ENCODE data around the gene PTBP1. TPM values are rescaled to one million over a fixed set of nuclear protein-coding genes. Genes with fewer than 3 reads are reported as not detected.

PTBP1 gene
- total RNA-seq, 3 donors from 2014 or later = 1,071 to 1,170 (median 1,104) TPM

GRCh38 chr19:807627-808422 is 10.6 kb downstream of the PTBP1 start:
- DNase-seq (no peak), ATAC-seq (no peak)
- Mint-ChIP-seq H3K4me3 (no peak overlapping the region), H3K4me1 (ENCODE audit: low read depth) (peaks cover 17% of the 10 kb centered on the region), H3K36me3 (ENCODE audit: insufficient read depth) (peaks cover 36% of the 10 kb centered on the region), H3K9me3 (no peaks in the 10 kb centered on the region), H3K27me3 (ENCODE audit: low read depth) (no peaks in the 10 kb centered on the region)

DNA sequence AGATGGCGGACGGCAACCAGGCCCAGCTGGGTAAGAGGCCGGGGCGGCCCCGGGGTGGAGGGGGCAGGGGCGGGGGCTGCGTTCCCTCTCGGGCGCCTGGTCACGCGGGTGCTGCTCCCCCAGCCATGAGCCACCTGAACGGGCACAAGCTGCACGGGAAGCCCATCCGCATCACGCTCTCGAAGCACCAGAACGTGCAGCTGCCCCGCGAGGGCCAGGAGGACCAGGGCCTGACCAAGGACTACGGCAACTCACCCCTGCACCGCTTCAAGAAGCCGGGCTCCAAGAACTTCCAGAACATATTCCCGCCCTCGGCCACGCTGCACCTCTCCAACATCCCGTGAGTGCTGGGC is 11.1 kb downstream of the PTBP1 start:
- Mint-ChIP-seq H3K4me1 (ENCODE audit: low read depth) (peaks cover 11% of the 10 kb centered on the region), H3K27me3 (ENCODE audit: low read depth) (no peaks in the 10 kb centered on the region), H3K36me3 (ENCODE audit: insufficient read depth) (peaks cover 33% of the 10 kb centered on the region), H3K4me3 (no peak overlapping the region), H3K9me3 (no peaks in the 10 kb centered on the region)
- ATAC-seq = no peak
- no peak for DNase-seq

GRCh38 chr19:810077-810855 is 13.0 kb downstream of the PTBP1 start:
- ATAC-seq = no peak
- no peak for DNase-seq
- no peaks in the 10 kb centered on the region for H3K9me3 Mint-ChIP-seq
- H3K4me3 Mint-ChIP-seq = no peak overlapping the region
- peaks cover 25% of the 10 kb centered on the region for H3K36me3 Mint-ChIP-seq (ENCODE audit: insufficient read depth)
- no peaks in the 10 kb centered on the region for H3K27me3 Mint-ChIP-seq (ENCODE audit: low read depth)
- H3K4me1 Mint-ChIP-seq (ENCODE audit: low read depth) = peaks cover 6% of the 10 kb centered on the region

GRCh38 chr19:810883-811489 is 13.7 kb downstream of the PTBP1 start:
- DNase-seq = no peak
- peaks cover 25% of the 10 kb centered on the region for H3K36me3 Mint-ChIP-seq (ENCODE audit: insufficient read depth)
- H3K27me3 Mint-ChIP-seq (ENCODE audit: low read depth) = no peaks in the 10 kb centered on the region
- no peak for ATAC-seq
- H3K4me1 Mint-ChIP-seq (ENCODE audit: low read depth) = peaks cover 6% of the 10 kb centered on the region
- no peaks in the 10 kb centered on the region for H3K9me3 Mint-ChIP-seq
- H3K4me3 Mint-ChIP-seq = no peak overlapping the region

- Mint-ChIP-seq H3K27me3 (ENCODE audit: low read depth) (no peaks in the 10 kb centered on the region), H3K36me3 (ENCODE audit: insufficient read depth) (peaks cover 27% of the 10 kb centered on the region), H3K9me3 (no peaks in the 10 kb centered on the region), H3K4me3 (no peak overlapping the region), H3K4me1 (ENCODE audit: low read depth) (peaks cover 6% of the 10 kb centered on the region)
- no peak for DNase-seq
- no peak for ATAC-seq
Measured at GRCh38 chr19:811506-812048, 14.3 kb downstream of the PTBP1 start.

GRCh38 chr19:812049-812746 is 14.9 kb downstream of the PTBP1 start:
- peaks cover 6% of the 10 kb centered on the region for H3K4me1 Mint-ChIP-seq (ENCODE audit: low read depth)
- H3K9me3 Mint-ChIP-seq = no peaks in the 10 kb centered on the region
- H3K36me3 Mint-ChIP-seq (ENCODE audit: insufficient read depth) = peaks cover 25% of the 10 kb centered on the region
- H3K4me3 Mint-ChIP-seq = no peak overlapping the region
- DNase-seq (no peak), ATAC-seq (no peak)
- no peaks in the 10 kb centered on the region for H3K27me3 Mint-ChIP-seq (ENCODE audit: low read depth)

DNA sequence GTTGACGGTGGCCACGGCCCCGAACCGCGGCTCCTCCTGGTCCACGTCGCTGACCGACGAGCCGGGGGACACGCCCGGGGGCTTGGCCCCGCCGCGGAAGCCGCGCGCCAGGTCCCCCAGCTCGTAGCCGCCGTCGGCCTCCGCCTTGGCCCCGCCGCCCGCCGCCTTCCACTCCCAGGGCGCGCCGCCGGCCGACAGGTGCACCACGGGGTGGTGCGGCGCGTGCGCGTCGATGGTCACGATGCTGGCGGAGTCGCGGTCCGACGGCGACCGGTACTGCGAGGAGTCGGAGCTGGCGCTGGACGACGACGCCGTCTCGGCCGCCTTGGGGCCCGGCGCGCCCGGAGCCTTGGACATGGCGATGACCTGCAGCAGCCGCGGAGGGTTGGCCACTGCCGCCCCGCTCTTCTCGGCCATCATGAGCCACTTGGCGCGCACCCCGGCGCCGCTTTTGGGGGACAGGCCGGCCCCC is 15.5 kb downstream of the PTBP1 start:
- no peaks in the 10 kb centered on the region for H3K27me3 Mint-ChIP-seq (ENCODE audit: low read depth)

DNA sequence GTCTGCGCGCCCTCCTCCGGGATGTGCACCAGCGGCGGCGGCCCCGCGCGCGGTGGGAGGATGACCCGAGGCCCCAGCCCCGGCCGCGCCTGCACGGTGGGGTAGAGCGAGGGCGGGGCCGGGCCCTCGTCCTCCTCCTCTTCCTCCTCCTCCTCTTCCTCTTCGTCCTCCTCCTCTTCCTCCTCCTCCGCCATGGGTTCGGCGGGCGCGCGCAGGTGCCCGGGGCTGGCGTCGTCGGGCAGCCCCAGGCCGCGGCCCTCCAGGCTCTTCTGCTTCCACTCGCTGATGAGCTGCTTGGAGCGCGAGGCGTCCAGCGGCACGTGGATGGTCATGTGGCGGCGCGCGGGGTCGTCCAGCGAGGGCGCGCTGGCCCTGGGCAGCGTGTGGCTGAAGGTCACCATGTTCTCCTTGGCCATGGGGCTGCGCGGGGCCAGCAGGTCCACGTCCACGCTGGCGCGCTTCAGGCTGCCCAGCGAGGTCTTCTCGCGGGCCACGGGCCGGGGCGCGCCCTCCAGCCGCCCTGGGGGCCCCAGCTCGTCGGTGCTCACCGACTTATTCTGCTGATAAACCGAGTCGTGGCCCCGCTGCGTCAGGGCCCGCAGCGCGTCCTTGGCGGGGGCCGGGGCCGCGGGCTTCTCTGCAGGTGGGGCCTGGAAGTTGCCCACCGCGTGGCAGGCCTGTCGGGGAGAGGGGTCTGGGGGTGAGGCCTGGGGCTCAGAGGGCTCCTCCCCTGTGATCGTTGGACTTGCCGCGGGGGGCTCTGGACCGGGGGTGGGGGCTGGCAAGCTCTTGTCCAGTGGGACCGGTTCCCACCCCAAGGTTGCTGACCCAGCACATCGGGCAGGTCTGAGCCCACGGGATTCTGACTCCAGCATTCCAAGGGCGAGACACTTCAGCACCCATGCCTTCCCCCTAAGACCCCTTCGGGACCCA is 16.2 kb downstream of the PTBP1 start:
- Mint-ChIP-seq H3K4me3 (no peak overlapping the region), H3K36me3 (ENCODE audit: insufficient read depth) (peaks cover 16% of the 10 kb centered on the region), H3K4me1 (ENCODE audit: low read depth) (no peaks in the 10 kb centered on the region), H3K9me3 (no peaks in the 10 kb centered on the region), H3K27me3 (ENCODE audit: low read depth) (no peaks in the 10 kb centered on the region)
- ATAC-seq (no peak), DNase-seq (no peak)

More for the DNA sequence above, 15.5 kb downstream of the PTBP1 start:
- Mint-ChIP-seq H3K36me3 (ENCODE audit: insufficient read depth) (peaks cover 19% of the 10 kb centered on the region), H3K4me3 (no peak overlapping the region), H3K4me1 (ENCODE audit: low read depth) (peaks cover 1% of the 10 kb centered on the region), H3K9me3 (no peaks in the 10 kb centered on the region)
- no peak for DNase-seq
- no peak for ATAC-seq

DNA sequence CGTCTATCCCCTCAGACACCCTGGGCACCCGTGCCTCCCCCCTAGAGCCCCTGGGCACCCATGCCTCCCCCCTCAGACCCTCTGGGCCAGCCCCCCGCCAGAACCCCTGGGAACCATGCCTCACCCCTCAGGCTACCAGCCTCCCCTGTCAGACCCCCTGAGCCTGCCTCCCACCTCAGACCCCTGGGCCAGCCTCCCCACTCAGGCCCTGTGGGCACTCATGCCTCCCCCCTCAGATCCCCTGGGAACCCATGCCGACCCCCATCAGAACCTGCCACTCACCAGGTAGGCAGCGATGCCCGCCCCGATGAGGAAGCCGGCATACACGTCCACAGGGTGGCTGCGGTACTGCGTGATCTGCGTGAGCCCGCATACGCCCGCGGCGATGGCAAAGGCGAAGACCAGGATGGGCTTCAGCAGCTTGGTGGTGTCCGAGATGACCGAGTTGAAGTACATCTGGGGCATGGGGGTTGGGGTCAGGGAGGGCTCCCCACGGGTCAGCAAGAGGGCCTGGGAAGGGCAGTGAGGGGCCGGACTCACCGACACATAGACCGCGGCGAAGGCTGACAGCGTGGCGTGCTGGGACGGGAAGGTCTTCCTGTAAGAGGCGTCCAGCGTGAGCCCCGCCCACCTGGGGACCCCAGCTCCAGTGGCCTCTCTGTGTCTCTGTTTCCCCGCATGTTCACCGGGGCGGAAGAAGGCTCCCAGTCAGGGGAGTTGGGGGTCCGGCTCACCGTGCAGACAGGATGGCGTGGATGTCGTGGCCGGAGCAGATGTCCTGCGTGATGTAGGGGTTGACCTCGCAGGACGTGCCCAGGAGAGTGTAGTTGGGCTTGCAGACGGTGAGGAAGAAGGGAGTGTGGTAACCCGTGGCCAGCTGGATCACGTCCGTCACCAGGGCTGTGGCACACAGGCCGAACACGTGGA is 17.2 kb downstream of the PTBP1 start:
- Mint-ChIP-seq H3K36me3 (ENCODE audit: insufficient read depth) (peaks cover 16% of the 10 kb centered on the region), H3K27me3 (ENCODE audit: low read depth) (no peaks in the 10 kb centered on the region), H3K4me3 (peak overlapping the region; percentile 47), H3K9me3 (no peaks in the 10 kb centered on the region), H3K4me1 (ENCODE audit: low read depth) (no peaks in the 10 kb centered on the region)
- ATAC-seq (peak; percentile 2), DNase-seq (no peak)

- Mint-ChIP-seq H3K36me3 (ENCODE audit: insufficient read depth) (peaks cover 16% of the 10 kb centered on the region), H3K9me3 (no peaks in the 10 kb centered on the region), H3K27me3 (ENCODE audit: low read depth) (no peaks in the 10 kb centered on the region), H3K4me3 (peak overlapping the region; percentile 47), H3K4me1 (ENCODE audit: low read depth) (no peaks in the 10 kb centered on the region)
- ATAC-seq (peak; percentile 11 to 14), DNase-seq (no peak)
Measured at GRCh38 chr19:815079-815774, 18.0 kb downstream of the PTBP1 start.

- H3K4me1 Mint-ChIP-seq (ENCODE audit: low read depth) = no peaks in the 10 kb centered on the region
- no peaks in the 10 kb centered on the region for H3K27me3 Mint-ChIP-seq (ENCODE audit: low read depth)
- H3K36me3 Mint-ChIP-seq (ENCODE audit: insufficient read depth) = peaks cover 12% of the 10 kb centered on the region
- peak; percentile 6 to 7 for ATAC-seq
- DNase-seq = no peak
- no peaks in the 10 kb centered on the region for H3K9me3 Mint-ChIP-seq
- H3K4me3 Mint-ChIP-seq = peak overlapping the region; percentile 26
Measured at GRCh38 chr19:815775-816499, 18.7 kb downstream of the PTBP1 start.

Measured in activated T-cell treated with anti-CD3 and anti-CD28 coated beads, Interleukin-2, amount 50 U/mL, for 4 hours (primary cell).